Vagina (tissue), 2 donors: ENCODE results near the gene SLC5A6. TPM values are rescaled to one million over a fixed set of nuclear protein-coding genes. Genes with fewer than 3 reads are reported as not detected.

Experiments
- DNase-seq, 2 donors: peaks; one replicate each; pipeline ENCODE4 v3.0.0-alpha.2; 2017; ENCODE audit errors: extremely low spot score in 2 of 2
- H3K27ac ChIP-seq: fragments of 200-600 bp; sonication (generic); one replicate; pipeline ENCODE4 v1.5.1; 2019
- H3K27me3 ChIP-seq: fragments of 200-600 bp; sonication (generic); one replicate; pipeline ENCODE4 v1.5.1; 2019
- H3K36me3 ChIP-seq, 2 donors: fragments of 200-600 bp; sonication (generic); one replicate each; pipeline ENCODE4 v1.5.1; 2017 to 2019
- H3K4me1 ChIP-seq: fragments of 200-600 bp; sonication (generic); one replicate; pipeline ENCODE4 v1.5.1; 2019
- H3K4me3 ChIP-seq, 2 donors: fragments of 200-600 bp; sonication (generic); 1 replicate in 1 of 2; 2 replicates in 1 of 2; pipeline ENCODE4 v1.5.1; 2016 to 2019
- H3K9me3 ChIP-seq: fragments of 200-600 bp; sonication (generic); one replicate; pipeline ENCODE4 v1.5.1; 2019
- CTCF ChIP-seq, 3 experiments: fragments of 450-650 bp in 2 of 3; fragments of 200-600 bp in 1 of 3; sonication (generic) in 1 of 3; IDR thresholded peaks; one replicate each; pipeline ENCODE4 v1.5.1; 2017 to 2019; ENCODE audit warnings: antibody characterized with exemption in 3 of 3, mild to moderate bottlenecking in 2 of 3, moderate library complexity in 2 of 3
- POLR2A ChIP-seq, 2 donors: fragments of 450-650 bp; IDR thresholded peaks; one replicate each; pipeline ENCODE4 v1.6.1; 2017; ENCODE audit warnings: antibody characterized with exemption in 2 of 2, mild to moderate bottlenecking in 2 of 2, moderate library complexity in 2 of 2
- POLR2AphosphoS5 ChIP-seq, 2 donors: sonication (generic); formaldehyde crosslinking; IDR thresholded peaks; one replicate each; pipeline ENCODE4 v1.9.0; 2017; ENCODE audit warnings: antibody characterized with exemption in 2 of 2, mild to moderate bottlenecking in 2 of 2, low read depth in 1 of 2; ENCODE audit not compliant: insufficient read depth in 1 of 2
- intact Hi-C: fragments of 100-400 bp; cut with DNase I; formaldehyde crosslinking; loops from one replicate; pipeline ENCODE4 v1.15.1; 2023
- total RNA-seq: library from RNA; depleted of rRNA; stranded (reverse); fragments of >200 nt; gene quantifications from one replicate; pipeline ENCODE4 v1.2.3, GENCODE V29; 2016

The SLC5A6 gene
- total RNA-seq, 1 donor from 2014 or later = 37.3 TPM

- Histone ChIP-seq H3K4me1 (no peaks in the 10 kb centered on the region), H3K27ac (no peak overlapping the region), H3K27me3 (no peaks in the 10 kb centered on the region), H3K9me3 (no peaks in the 10 kb centered on the region), H3K4me3 (no peak overlapping the region), H3K36me3 (no peaks in the 10 kb centered on the region)
- TF ChIP-seq CTCF (IDR thresholded peaks at IDR 0.05) = no peak
- no peak for TF ChIP-seq POLR2AphosphoS5 (IDR thresholded peaks at IDR 0.05; ENCODE audit: insufficient read depth in 1 of 2, low read depth in 1 of 2)
- no peak for TF ChIP-seq POLR2A (IDR thresholded peaks at IDR 0.05)
- no peak for DNase-seq
- intact Hi-C loops = no loop called here
These were observed 41.3 kb downstream of the SLC5A6 start for GRCh38 chr2:27170581-27171337.

GRCh38 chr2:27164960-27165763 is 46.9 kb downstream of the SLC5A6 start:
- no peaks in the 10 kb centered on the region for H3K9me3 ChIP-seq
- H3K4me1 ChIP-seq = no peaks in the 10 kb centered on the region
- H3K4me3 ChIP-seq = no peak overlapping the region
- intact Hi-C loops = no loop called here
- TF ChIP-seq POLR2AphosphoS5 (IDR thresholded peaks at IDR 0.05; ENCODE audit: insufficient read depth in 1 of 2, low read depth in 1 of 2) (no peak), POLR2A (IDR thresholded peaks at IDR 0.05) (no peak), CTCF (IDR thresholded peaks at IDR 0.05) (no peak)
- no peaks in the 10 kb centered on the region for H3K36me3 ChIP-seq
- DNase-seq = no peak
- H3K27me3 ChIP-seq = no peaks in the 10 kb centered on the region
- no peak overlapping the region for H3K27ac ChIP-seq

- intact Hi-C loops = no loop called here
- no peak overlapping the region for H3K27ac ChIP-seq
- no peaks in the 10 kb centered on the region for H3K36me3 ChIP-seq
- TF ChIP-seq POLR2A (IDR thresholded peaks at IDR 0.05) (no peak), CTCF (IDR thresholded peaks at IDR 0.05) (no peak), POLR2AphosphoS5 (IDR thresholded peaks at IDR 0.05; ENCODE audit: insufficient read depth in 1 of 2, low read depth in 1 of 2) (no peak)
- H3K4me3 ChIP-seq = no peak overlapping the region
- no peaks in the 10 kb centered on the region for H3K9me3 ChIP-seq
- no peak for DNase-seq
- H3K4me1 ChIP-seq = no peaks in the 10 kb centered on the region
- H3K27me3 ChIP-seq = no peaks in the 10 kb centered on the region
These were observed 49.6 kb downstream of the SLC5A6 start for GRCh38 chr2:27162151-27163121.

GRCh38 chr2:27160191-27160590 is 51.9 kb downstream of the SLC5A6 start:
- H3K4me3 ChIP-seq = no peak overlapping the region
- no peaks in the 10 kb centered on the region for H3K9me3 ChIP-seq
- intact Hi-C loops = no loop called here
- DNase-seq = no peak
- no peak for TF ChIP-seq POLR2A (IDR thresholded peaks at IDR 0.05)
- no peak for TF ChIP-seq POLR2AphosphoS5 (IDR thresholded peaks at IDR 0.05; ENCODE audit: insufficient read depth in 1 of 2, low read depth in 1 of 2)
- TF ChIP-seq CTCF (IDR thresholded peaks at IDR 0.05) = no peak
- peaks cover under 1% of the 10 kb centered on the region for H3K4me1 ChIP-seq
- no peaks in the 10 kb centered on the region for H3K27me3 ChIP-seq
- no peaks in the 10 kb centered on the region for H3K36me3 ChIP-seq
- H3K27ac ChIP-seq = no peak overlapping the region
